Left lobe of liver (tissue), 2 donors: ENCODE data around the gene RET. TPM values are rescaled to one million over a fixed set of nuclear protein-coding genes. Genes with fewer than 3 reads are reported as not detected.

Experiments
- ATAC-seq: fragments of 200-7000 bp; cut with Tn5 transposase; one replicate; pipeline ENCODE4 v1.9.1; 2020; ENCODE audit warnings: mild to moderate bottlenecking, moderate library complexity
- DNase-seq: peaks from one replicate; pipeline ENCODE4 v3.0.0-alpha.2; 2020; ENCODE audit warnings: low spot score
- total RNA-seq: library from RNA; stranded (reverse); gene quantifications from one replicate; pipeline ENCODE4 v1.2.1, GENCODE V29; 2021
- donor health status: DM: no; HTN: no; CAD: no; lungs with moderate emphysema.
- donor health status: DM: no; HTN: yes; CAD: no.

Gene RET
- total RNA-seq, 1 donor from 2014 or later: 1.1 TPM

DNA sequence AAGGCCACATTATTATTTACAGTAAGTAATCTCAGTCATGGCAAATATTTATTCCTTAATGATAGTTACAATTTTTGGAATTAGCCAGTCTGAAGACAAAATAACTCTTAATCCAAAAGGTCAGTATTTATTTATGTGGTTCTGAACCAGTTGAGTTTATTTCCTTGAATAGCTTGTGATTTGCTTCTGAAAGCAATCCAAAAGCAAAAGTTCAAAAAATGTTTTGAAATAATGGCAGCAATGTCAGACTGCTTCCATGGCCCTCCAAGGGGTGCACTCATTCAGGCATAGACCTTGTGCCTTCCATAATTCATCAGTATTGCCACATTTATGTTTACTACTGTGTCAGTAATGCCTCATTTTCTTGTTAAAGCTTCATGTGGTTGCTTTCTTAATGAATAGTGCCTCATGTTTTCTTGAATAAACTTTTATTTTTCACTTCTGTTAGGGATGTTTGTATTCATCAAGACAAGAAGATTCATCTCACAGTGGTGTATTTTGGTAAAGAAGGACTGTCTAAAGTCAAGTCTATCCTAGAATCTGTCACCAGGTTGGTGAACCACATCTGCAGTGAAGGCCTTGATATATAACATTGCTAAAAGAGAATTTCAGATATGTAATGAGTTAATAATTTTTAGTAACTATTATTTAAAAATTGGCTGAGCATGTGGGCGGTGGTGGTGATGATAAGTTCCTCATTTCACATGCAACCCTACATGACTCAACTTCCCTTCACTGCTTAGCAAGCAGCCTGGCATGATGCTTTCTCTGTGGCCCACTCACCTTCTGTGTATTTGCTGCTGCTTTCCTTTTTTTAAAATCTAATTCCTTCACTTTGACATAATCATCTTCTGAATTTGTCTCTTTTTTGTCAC lies 83.4 kb downstream of the RET start:
- ATAC-seq: no peak
- DNase-seq: no peak

DNA sequence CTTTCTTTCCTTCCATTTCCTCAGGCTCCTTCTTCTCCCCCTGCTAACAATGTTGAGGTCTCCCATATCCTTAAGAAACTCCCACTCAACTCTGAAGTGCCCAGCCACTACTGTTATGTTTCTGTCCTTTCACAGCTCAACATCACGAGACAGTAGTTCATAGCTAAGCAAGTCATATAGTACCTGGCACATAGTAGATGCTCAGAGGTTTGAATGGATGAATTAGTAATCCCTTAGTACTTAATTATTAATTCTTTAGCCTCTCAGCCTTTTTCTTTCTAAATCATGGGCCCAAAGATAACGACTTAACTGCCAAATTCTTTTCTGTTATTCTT lies 84.0 kb downstream of the RET start:
- no peak for DNase-seq
- no peak for ATAC-seq

DNA sequence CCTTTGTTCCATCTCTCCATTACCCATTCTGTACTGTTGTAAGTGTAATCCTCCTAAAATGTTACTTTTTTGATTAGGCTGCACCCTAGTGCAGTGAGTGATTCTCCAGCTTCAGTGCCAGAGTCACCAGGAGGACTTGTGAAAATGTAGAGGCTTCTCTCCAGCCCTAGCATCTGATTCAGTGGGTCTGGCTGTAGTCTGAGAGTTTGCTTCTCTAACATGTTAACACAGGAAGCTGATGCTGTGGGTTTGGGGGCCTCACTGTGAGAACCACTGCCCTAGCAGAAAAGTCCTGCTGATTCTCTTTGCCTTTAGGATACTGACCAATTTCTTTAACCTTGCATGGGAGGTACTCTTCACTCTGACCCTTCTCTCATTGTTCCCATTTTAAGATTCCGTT lies 85.7 kb downstream of the RET start:
- DNase-seq (no peak), ATAC-seq (no peak)

DNA sequence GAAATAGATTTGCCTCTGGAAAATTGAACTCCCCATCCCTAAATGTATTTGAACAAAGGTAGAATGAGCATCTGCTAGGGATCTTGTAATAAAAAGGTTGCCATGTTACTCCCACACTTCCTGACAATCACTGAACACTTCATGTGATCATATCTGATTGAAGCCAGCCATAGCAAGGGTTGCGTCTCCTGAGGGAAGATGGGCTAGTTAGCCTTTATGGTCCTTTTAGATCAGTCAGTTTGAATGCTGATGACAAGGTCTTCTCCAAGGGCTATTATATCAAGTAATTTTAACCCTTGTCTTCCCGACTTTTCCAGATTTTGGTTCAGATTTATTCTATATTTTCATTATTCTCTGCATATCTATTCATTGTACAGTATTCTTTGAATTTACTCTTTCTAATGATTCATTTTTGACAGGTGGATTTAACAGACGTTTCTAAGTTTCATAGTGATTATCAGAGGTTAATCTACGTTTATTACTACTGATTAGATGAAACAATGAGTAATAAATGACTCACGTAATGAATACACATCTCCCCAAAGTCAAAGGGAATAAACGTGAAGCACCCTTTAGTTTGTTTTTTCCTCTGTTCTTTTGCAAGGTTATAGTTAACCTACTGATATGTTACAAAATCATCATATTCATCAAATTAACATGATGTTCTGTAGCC lies 89.5 kb downstream of the RET start:
- ATAC-seq (no peak), DNase-seq (no peak)

DNA sequence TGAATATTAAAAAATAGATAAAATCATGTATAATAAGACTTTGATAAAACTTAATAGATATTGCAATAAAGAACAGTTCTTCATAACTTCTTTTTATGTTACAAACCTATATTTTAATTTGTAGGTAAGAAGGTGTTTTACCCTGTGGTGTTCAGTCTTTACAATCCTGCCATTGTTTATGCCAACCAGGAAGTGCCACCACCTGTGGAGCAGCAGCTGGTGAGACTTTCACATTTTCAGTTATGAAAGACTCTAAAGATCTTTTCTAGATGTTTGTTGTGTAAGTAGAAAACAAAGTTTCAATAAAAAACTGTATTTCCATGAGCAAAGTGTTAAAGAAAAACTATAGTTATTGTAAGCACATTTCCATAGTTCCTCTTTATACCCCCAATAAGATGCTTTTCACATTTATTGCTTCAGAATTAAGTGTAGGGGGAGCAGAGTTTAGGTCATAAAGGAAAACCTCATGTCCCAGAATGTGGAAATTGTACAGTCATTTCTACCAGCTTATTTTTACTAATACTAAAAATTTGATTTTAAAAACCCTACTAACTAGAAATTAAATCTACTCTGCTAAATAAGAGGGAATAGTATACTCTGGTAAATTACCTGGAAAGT lies 90.1 kb downstream of the RET start:
- no peak for ATAC-seq

DNA sequence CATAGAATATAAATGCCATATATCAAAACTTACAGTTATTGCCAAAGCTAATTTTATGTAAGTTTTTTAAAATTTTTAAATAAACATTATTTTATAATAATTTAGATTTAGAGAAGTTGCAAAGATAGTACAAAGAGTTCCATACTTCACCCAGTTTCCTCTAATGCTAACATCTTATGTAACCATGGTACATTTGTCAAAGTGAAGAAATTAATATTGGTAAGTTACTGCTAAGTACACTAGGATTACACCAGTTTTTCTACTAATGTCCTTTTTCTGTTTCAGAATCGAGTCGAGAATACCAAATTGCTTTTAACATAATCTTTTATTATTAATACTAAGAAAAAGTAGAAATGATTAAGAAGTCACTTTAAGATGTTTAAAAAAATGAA lies 90.6 kb downstream of the RET start:
- ATAC-seq (no peak), DNase-seq (no peak)

More for the DNA sequence above, 90.1 kb downstream of the RET start:
- no peak for DNase-seq

DNA sequence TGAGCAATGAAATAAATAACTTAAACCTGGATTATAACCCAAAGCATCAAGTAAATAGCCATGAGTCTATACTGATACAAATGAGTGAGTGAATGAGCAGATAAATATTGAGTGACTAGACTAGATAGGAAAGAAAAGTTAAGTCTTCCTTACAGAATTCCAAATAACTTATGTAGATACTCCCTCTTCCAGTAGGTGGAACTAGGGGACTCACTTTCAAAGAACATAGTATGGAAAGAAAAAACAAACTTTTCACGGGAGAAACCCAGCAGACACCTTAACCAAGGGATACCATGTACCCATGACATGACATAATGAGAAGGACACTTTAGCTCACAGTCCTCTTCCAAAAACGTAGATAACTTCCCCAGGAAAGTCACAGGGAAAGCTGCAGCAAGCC lies 93.6 kb downstream of the RET start:
- ATAC-seq: no peak
- DNase-seq: no peak

DNA sequence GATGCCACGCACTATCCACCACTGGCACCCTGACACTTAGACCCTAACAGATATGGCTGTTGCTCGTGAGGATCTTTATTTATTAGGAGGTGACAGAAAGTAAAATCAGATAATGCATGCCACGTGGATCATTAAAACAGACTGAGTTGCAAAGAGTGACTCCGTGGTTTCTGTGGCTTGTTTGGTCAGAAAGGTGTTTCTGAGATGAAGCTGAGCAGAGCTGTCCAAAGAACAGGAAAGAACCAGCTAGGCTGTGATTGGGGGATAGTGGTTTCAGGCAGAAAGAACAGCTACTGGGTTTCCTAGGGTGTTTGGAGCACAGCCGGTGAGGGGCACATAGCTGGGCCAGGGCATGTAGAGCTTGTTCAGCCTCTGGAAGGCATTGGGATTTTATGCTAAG lies 95.8 kb downstream of the RET start:
- DNase-seq: no peak

DNA sequence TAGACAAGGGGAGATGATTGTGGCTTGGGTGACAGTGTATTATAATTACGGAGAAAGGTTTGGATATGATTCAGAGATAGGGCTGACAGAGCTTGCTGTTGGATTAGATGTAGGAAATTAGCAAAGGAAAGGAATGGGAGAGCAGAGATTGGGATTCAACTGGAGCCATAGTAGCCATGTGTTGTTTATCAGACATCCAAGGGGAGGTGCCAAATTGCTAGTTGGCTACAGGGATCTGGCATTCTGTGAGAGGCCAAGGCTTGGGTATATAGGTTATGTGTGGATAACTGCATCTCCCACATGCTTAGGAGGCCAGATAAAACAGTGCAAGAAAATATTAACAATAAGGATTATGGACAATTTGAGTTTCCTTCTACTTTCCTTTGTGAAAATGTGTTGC lies 96.3 kb downstream of the RET start:
- ATAC-seq (no peak), DNase-seq (no peak)

More for the DNA sequence above, 95.8 kb downstream of the RET start:
- no peak for ATAC-seq

DNA sequence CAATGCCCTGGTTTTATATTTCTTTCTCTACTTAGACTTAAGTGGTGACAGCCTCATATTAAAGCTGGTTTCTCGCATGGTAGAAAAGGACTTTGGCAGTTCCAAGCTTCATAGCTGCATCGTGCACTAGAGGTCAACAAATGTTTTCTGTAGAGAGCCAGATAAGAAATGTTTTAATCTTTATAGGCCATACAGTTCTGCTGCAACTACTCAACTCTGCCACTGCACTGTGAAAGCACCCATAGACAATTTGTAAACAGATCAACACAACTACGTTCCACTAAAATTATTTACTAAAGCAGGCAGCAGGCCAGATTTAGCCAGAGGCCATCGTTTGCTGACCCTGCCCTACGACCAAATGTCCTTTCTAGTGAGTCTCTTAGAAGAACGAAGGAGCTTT lies 98.1 kb downstream of the RET start:
- ATAC-seq: peak; percentile 86
- peak; percentile 59 for DNase-seq

DNA sequence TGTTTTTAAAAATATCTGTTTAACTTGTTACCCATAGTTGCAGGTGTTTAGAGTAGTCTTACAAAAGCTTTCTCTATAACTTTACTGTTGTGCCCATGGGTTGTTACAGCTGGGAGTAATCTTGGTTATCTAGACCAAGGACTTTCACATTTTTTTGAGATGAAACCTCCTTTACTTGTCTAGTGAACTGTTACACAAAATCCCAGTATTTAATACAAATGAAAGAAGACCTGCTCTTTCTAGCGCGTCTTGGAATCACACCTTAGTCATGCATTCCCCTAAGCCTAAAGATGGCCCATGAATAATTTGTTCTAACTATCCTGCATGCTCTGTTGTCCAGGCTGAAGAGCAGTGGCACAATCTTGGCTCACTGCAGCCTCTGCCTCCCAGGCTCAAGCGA lies 99.4 kb downstream of the RET start:
- ATAC-seq (no peak), DNase-seq (no peak)

DNA sequence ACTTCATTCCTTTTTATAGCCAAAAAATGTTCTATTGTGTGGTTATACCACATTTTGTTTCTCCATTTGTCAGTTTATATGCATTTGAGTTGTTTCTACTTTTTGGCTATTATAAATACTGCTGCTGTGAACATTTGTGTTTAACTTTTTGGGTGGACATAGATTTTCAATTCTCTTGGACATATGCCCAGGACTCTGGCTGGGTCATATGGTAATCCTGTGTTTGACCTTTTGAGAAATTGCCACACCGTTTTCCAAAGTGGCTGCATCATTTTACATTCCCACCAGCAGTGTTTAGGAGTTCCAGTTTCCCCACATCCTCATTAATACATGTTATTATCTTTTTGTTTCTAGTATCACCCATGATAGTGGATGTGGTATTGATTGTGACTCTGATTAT lies 100.7 kb downstream of the RET start:
- ATAC-seq (peak; percentile 66), DNase-seq (no peak)

Other genes with a start within 250 kb of the RET start
- gene CSGALNACT2, start 61.4 kb downstream of the RET start, total RNA-seq: 5.5 TPM
- gene RASGEF1A, start 190.0 kb downstream of the RET start, total RNA-seq: 0.13 TPM